ENCODE results near the gene GNA14.
A peak's percentile ranks its signal among the peaks of the same experiment; 100 is the strongest.
"Not testable (repeated sequence)": the region's sequence is repeated elsewhere in the genome, so short reads cannot be mapped to it uniquely, and the experiment has no call there.

GNA14 gene

DNA sequence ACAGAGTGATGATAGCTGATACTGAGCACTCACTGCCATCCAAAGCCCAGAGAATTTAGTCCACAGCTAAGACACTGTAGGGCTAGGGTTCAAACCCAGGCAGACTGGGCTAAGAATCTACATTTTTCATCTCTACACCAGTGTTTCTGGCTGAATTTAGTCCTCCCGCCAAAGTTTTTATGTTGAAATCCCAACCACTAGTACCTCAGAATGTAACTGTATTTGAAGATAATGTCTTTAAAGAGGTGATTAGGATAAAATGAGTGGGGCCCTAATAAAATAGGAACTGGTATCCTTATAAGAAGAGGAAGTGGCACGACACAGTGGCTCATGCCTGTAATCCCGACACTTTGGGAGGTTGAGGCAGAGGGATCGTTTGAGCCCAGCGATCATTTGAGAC is 4.3 kb downstream of the GNA14 start:
- DNase-seq (ENCODE audit: low spot score) = no peak

DNA sequence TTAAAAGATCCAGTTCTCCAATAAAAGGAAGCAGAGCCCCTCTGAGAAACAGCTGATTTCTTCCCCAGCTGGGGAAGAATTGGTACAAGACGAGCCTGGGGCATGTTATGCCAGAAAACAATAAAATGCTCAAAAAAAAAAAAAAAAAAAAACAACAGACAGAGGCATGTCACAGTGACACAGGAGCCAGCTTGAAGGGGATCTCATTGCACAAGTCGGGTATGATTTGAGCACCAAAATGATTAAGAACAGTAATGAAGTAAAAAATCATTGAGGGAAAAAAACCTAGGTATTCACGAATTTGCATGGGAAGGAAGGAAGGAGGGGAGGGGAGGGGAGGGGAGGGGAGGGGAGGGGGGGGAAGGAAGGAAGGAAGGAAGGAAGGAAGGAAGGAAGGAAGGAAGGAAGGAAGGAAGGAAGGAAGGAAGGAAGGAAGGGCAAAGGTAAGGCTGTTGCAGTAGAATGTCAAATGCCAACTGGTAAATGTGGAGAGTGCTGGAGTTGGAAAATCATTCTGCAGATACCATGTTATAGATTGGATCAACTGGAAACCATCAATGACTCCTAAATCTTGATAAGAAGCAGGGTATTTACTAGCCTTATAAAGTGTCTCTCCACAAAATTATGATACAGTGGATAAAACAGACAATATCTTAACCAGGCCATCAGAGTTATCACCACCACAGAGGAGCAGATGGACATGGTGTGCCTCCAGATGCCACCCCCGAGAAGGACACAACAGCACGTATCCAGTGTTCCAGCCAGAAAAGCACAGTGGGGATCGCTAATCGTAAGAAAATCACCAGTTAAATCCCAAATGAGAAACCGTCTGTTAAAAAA is 7.2 kb downstream of the GNA14 start:
- no peak for DNase-seq (ENCODE audit: low spot score)

DNA sequence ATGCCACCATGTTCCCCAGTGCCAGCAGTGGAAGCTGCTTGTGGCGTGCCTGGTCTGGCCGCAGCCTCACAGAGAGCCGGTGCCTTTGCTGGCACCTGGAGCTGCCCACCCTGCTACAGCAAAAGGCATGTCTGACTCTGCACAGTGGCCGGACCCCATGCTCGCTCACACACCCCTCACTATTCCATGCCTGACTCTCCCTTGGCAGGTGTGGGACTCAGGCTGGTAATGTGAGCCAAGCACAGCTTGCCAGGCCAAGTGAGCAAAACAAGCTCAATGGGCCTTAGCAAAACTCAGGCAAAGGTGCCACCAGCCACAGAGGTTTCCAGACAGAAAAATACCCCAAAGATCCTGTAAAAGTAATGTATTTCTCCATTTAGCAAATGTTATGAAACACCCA is 15.5 kb downstream of the GNA14 start:
- DNase-seq (ENCODE audit: low spot score) = no peak

DNA sequence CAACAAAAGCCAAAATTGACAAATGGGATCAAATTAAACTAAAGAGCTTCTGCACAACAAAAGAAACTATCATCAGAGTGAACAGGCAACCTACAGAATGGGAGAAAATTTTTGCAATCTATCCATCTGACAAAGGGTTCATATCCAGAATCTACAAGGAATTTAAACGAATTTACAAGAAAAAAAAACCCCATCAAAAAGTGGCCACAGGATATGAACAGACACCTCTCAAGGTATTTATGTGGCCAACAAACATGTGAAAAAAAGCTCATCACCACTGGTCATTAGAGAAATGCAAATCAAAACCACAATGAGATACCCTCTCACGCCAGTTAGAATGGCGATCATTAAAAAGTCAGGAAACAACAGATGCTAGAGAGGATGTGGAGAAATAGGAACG is 19.3 kb downstream of the GNA14 start:
- DNase-seq (ENCODE audit: low spot score) = not testable (repeated sequence)

DNA sequence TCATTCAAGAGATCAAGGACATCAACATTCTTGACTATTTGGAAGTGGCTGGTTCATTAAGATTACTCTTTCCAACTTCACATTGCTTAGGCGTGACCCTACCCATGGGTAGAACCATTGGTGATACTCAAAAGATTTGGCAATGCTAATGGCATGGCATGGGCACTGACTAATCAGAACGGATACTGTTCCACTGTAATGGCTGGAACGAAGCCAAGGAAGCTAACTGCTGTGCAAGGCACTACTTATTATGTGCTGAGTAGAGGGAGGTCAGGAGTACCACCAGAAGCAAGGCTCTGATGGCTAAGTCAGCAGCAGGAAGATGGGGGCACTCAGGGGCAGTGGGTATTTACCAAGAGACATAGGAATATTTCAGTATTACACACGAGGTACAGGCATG is 31.9 kb downstream of the GNA14 start:
- DNase-seq (ENCODE audit: low spot score) = peak; percentile 74

DNA sequence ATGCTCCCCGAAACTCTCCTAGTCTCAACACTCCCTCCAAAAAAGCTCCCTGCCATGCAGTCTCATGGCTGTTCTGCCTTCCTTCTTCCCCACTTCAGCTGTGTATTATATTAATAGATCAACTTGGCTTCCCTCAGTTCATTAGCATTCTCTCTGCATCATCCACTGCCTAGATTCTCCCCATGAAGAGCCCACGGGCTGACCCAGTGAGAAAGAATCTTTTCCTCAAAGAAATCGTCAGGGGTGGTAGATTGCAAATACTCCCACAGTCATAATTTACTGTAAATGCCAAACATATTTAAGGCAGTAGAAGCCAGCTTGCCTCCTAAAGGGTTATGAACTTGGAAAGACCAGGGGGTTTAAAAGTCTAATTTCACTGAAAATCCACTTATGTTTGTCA is 33.5 kb downstream of the GNA14 start:
- DNase-seq (ENCODE audit: low spot score) = no peak

DNA sequence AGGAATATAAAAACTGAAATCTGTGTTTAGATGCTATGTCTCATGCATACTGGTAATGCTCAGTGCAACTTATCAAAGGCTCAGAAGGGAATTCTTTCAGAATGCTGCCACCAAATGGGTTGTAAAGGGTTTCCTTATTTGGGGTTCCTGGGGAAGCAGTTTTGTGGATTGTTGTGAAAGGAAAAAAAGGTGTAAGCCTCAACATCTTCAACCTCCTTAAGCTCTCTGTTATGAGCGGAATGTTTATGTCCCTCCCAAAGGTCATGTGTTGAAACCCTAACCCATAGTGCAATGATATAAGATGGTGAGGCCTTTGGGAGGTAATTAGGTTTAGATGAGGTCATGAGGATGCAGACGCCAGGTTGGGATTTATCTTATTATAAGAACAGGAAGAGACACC is 41.6 kb downstream of the GNA14 start:
- no peak for DNase-seq (ENCODE audit: low spot score)

DNA sequence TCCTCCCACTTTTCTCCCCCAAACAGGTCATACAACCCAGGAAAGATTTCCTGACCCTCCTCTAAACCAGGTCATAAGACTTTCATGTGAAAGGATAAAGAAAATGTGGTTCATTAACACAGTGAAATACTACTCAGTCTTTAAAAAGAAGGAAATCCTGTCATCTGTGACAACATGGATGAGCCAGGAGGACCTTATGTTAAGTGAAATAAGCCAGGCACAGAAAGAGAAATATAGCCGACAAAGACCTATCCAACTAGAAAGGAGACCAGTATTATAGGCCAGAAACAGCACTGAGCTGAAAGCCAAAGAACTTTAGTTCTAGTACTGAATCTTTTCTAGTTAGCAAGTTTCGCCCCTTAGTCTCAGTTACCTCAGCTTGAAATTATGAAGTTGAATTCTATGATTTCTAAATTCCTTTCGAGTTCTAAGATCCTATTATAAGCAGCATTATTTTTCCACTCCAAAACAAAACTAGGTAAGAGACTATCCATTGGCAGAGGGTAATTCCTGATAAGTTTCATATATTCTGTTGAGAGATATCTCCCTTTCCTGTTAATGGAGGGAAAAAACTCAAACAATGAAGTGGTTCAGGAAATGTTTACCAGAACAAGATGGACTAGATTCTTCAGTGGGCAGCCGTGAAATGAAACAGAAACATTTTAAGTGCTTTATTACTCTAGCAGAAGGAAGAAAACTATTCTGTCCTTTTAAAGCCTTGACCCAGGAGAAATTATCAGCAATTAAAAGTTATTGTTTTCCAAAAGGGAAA is 42.5 kb downstream of the GNA14 start:
- DNase-seq (ENCODE audit: low spot score) = no peak

DNA sequence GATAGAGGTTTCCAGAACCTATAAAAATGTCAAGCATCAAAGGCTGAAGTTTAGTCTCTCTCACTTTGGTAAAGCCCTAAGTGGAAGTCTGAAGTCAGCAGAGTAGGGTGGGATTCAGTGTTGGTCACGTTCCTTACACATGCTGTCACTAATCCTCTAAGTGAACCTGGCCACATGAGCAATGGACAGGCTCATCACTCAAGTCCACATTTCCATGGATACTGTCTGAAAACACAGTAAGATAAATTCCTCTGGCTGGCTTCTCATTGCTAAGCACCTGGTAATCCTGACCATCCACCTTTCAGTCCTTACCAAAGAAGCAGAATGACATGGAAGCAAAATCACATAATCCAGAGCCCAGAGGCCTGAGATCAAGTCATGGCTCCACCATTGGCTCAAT is 43.8 kb downstream of the GNA14 start:
- DNase-seq (ENCODE audit: low spot score) = no peak

DNA sequence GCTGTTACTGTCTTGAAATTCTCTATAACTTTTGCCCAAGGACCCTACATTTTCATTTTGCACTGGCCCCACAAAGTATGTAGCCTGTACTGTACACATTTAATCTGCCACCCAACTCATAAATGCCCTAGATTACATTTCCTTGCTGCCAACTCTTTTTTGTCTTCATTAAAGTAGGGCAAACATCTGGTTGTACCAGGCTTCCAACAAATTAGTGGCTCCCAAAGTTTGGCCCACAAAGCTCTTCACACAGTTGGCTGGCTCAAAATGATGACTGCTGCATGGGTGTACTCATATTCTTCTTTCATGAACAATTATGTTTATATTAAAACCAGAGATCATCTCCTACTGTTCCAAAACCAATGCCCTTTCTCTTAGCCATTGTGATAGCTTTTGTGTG is 45.3 kb downstream of the GNA14 start:
- DNase-seq (ENCODE audit: low spot score) = no peak

DNA sequence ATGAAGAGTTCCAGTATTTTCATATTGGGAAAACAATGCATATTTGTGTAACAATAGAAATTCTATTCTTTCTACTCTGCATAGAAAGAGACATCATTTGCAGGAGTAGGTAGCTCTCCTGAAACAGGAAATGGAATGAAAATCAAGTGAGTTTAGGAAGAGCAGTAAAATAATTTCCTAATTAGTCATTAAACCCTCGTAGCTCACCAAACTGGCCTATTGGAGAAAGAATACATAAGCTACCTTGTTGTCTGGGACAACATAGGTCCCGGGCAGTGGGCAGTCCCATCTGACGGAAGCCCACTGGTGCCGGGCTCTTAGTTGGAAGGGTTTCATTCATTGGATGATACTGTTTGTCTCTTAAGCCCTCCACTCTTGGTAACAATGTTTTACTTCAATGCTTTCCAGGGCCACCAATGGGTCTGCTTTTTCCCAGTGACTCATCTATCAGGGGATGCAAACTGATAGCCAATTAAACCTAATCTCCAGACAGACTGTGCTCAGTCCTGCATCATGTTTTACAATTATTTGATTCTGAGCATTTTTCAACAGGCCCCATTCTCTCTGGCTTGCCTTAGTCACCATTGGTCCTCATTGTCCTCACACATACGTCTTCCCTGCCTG is 46.5 kb downstream of the GNA14 start:
- DNase-seq (ENCODE audit: low spot score) = no peak

DNA sequence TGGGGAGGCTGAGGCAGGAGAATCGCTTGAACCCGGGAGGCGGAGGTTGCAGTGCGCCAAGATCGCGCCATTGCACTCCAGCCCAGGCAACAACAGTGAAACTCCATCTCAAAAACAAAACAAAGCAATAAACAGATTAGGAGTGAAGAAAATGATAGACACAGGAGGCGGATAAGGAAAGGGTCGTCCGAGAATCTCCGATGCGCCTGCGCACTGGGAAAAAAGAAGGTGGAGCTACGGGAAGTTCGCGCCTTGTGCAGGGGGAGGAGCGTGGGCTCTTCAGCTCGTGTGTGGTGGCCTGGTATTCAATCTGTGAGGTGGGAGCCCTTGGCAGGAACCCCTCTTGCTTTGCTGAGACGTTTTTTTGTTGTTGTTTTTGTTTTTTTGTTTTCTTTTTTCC is 47.3 kb downstream of the GNA14 start:
- DNase-seq (ENCODE audit: low spot score) = no peak

DNA sequence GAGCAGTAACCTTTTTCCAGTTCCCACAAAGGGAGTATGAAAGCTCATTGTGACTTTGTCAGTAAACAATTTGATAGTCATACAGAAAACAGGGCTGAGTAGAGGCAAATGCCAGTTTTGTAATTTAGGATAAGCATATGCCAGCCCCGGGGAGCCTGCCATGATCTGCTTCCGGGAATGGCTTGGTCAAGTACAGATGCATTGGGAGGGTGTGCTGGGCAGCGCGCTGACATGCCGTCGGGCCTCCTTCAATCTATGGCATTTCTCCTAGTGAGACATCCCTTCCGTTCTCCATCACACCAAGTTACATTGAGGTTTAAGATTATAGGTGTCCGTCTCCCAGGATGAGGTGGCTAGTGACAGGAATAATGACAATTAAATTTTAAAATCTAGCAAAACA is 48.6 kb downstream of the GNA14 start:
- no peak for DNase-seq (ENCODE audit: low spot score)

DNA sequence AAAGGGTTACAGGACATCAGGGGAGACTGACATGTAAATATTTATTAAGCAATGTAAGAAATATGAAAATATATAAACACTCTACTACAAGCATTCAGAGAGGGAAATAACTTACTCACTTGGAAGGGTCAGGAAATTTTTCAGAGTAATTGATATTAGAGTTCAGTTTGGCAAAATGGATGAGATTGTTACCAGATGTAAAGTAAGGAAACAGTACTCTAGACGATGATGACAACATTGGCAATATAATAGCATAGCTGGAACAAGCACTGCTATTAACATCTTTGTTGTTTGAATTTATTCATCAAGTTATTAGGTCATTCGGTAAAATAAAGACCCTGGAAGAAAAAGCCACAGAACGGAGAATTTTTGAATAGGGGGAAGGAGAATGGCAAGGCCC is 49.1 kb downstream of the GNA14 start:
- DNase-seq (ENCODE audit: low spot score) = no peak

DNA sequence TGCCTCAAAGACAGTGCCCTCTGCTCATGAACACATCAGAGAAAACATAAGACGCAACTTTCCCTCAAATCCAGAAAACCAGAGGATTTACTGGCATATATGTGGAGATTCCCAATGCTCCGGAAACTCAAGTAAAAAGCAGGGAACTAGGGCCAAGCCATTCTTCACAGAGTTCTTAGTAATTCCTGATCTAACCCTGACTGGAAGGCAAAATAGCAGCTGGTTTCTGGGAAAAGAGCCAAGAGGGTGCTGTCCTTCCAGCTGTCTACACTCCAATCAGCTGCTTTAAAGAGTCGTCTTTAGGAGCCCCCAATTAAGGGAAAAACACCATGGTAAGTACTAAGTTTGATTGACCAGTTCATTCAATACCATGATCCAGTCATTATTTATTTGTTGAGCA is 49.6 kb downstream of the GNA14 start:
- DNase-seq (ENCODE audit: low spot score) = peak; percentile 58

DNA sequence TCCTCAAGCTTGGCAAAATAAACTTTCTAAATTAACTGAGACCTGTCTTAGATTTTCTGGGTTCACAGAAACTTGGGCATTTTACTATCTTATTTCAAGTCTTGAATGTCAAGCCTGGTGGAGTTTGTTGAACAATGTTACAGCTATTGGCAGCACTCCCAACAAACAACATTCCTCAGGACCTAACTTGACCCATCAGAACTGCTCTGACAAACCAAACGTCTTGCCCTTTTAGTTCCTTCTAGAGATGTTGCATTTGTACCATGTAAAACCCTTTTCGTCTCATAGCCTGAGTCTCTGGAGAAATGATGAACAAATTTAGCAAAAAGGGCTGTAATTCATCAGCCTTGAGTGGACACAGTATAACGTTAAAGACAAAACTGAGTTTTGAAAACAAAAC is 51.1 kb downstream of the GNA14 start:
- DNase-seq (ENCODE audit: low spot score) = no peak

DNA sequence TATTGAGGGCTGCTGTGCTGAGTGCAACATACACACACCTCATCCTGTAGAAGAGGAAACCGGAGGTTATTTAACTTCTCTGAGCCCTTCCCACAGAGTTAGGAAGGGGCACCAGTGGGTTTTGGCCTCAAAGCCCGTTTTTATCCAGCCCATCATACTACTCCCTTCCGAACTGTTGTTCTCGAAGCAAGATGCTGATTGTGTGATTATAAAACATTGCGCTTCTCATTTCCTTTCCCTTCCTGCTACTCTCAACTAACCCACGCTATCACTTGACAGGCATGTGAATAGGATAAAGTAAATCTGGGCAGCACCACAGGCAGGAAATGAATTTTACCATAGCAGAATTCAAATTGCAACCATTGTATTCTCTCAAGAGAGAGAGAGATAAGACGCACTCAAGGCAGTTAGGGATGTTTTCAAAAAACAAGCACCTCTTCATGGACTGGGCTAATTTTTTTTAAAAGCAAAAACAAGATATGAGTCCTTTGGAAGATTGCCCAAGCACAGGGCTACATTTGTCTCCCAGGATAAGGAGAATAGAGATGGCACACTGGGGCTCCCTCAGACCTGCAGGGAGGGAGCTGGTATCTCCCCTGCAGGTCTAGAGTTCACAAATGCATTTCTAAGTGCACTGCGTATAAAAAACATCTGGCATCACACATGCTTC is 52.6 kb downstream of the GNA14 start:
- DNase-seq (ENCODE audit: low spot score) = no peak

DNA sequence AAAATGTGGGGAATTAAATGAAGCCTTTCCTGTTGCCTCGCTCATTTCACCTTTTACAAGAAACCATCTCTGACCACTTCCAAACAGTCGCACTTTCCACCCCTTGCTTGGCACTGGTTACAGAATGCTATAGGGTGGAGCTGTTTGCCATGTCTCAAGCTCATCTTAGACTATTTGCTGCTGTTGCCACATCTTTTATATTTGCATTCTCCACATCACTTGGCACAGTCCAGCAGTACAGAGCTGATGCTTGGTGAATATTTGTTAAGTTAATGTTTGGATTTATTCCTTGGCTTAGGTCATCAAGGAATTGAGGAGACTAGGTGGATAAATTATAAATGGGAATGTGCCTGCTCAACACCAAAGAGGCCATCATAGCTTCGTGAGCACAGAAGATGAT is 53.2 kb downstream of the GNA14 start:
- no peak for DNase-seq (ENCODE audit: low spot score)

DNA sequence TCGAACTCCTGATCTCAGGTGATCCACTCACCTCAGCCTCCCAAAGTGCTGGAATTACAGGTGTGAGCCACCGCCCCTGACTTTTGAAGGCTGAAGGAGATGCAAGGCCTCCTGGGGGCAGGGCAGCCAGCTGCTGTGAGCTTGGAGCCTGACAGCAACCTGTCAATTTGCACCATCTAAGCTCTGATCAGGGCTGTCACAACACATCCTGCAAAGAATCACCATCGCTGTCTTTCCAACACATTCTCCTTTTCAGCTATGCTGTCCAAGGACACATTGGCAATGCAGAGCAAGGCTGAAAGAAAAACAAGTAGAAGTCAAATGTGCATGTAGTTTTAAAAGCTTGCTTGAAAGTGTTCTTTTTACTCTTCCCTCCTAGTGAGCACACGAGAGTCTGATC is 54.6 kb downstream of the GNA14 start:
- DNase-seq (ENCODE audit: low spot score) = no peak

DNA sequence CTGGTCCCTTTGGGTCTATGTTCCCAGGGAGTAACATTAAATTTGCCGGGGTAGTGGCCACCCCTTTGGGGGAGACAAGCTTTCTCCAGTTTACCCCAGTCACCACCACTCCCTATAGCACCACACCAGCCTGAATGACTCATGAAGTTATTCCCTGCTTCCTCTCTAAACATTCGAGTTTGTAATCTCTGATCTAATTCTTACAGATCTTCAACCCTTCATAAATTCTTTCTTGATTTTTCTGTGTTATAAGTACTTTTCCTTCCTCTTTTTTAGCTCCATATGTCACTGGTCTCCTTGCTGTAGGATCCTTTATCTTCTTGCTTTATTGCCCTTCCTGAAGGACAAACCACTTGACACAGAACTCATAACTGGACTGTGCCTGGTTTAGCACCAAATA is 55.6 kb downstream of the GNA14 start:
- no peak for DNase-seq (ENCODE audit: low spot score)

DNA sequence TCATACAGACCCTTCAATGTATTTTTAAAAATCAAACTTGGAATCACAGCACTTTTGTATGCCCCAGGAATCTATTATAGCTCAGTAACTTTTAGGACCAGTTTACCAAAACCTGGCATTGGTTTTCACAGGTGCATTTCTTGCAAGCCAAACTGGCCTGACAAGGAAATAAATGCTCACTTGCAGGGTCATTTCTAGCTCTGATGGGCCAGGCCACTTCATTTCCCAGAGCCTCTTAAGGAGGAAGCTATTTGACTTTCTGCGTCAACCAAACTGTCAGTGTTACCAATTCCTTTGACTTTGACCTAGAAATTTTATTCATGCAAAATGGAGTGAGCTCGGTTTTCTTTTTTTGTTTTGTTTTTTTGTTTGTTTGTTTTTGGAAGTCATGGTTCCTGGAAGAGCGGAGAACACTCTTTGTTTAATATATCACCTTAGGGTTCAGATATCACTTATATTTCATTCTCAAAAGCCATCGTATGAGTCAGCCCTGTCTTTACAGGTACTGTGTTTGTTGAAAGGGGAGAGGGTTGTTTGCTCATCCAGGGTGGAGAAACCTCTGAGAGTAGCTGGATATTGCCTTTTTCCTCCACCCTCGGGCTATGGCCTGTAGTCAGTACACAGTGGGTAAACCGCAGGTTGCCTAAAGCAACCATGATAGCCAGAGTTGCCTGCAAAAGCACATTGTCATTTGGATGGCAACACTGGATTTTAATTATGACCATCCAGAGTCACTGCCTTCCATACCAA is 58.9 kb downstream of the GNA14 start:
- DNase-seq (ENCODE audit: low spot score) = no peak
